Measurements from ENCODE around the gene AKAP8.
A peak's percentile ranks its signal among the peaks of the same experiment; 100 is the strongest.
"Not testable (repeated sequence)": the region's sequence is repeated elsewhere in the genome, so short reads cannot be mapped to it uniquely, and the experiment has no call there.

The AKAP8 gene

GRCh38 chr19:15379083-15379998 lies at the start of gene AKAP8:
TSS of gene AKAP8 (minus strand) at chr19:15379787. CDS start at chr19:15379731, 56 bp downstream.
- DNase-seq = peak; percentile 98

GRCh38 chr19:15427991-15428471 lies 48.4 kb upstream of the AKAP8 start:
- DNase-seq = no peak

GRCh38 chr19:15427350-15427700 lies 47.7 kb upstream of the AKAP8 start:
- DNase-seq = no peak

DNA sequence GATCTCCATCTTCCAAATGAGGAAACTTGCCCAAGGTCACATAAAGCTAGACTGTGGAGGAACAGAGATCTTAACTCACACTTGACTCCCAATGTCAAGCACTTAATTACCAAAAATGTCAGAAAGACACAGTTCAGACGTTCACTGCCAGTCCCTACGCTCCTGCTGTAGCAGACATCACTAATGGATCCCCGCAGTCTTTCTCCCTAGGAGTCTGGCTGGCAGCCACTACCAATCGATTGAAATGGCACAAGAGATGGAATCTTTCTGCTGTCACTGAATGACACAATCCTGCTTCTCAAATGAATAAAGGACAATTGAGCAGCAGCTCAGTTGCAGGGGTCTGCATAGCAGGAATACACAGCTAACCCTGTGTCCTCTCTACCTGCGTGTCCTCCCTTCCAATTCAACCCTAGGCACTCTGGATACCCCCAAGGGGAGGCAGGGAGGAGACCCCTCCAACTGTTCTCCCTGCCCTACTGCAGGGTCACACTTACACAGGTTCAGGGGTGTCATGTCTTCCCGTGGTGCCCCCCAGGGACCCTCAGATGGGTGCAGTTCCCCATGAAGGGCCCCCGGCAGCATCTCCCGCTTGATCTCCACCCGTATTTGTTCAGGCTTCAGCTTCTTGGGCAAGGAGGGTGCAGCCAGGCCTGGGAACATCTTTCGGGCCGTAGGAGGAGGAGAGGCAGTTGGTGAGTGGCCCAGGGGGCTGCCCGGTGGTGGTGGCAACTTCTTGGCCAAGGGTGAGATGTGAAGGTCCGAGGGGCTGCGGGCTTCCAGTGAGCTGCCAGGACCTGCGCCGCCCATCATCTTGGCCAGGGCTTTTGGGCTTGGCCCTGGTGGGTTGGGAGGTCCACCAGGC lies 47.1 kb upstream of the AKAP8 start:
- DNase-seq = no peak

DNA sequence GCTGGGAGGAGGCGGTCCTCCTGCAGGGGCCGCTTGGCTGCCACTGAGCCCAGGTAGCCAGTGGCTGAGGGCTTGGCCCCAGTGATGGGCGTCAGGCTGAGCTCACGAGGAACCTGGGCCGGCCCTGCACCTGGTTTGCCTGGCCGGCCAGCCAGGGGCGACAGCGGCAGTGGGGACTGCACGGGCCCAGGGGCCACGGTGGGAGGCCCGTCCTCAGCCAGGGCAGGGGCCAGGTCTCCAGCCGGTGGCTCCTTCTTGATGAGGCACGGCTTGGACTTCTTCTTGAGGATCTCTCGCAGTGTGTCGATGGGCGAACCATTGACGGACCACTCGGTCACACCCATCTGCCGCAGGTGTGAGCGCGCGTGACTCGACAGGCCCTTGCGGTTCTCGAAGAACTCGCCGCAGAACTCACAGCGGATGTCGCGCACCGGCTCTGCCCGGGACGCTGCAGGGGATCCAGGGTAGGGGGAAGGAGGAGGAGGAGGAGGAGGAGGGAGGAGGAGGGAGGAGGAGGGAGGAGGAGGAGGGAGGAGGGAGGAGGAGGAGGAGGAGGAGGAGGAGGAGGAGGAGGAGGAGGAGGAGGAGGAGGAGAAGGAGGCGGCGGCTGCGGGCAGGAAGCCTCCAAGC lies 45.8 kb upstream of the AKAP8 start:
- DNase-seq = no peak

GRCh38 chr19:15424692-15425272 lies 45.2 kb upstream of the AKAP8 start:
- DNase-seq = no peak

- no peak for DNase-seq
These were observed 44.5 kb upstream of the AKAP8 start for GRCh38 chr19:15424121-15424520.

DNA sequence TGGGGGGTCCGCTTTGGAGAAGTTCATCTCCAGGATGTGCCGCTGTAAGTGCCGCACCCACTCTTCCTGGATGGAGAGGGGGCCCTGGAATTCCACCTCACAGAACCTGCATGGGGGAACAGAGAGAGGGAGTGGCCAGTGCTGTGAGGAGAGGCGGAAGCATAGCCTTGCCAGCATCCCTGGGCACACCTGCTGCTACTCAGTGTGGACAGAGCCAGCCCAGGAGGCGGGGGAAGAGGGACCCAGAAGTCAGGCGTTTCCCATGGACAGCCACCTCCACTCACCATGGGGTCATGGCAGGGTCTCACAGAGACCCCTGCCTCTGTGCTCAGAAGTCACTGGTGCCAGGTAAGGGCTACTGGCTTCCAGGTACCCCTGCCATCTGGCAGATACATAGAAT lies 43.5 kb upstream of the AKAP8 start:
- DNase-seq = no peak

DNA sequence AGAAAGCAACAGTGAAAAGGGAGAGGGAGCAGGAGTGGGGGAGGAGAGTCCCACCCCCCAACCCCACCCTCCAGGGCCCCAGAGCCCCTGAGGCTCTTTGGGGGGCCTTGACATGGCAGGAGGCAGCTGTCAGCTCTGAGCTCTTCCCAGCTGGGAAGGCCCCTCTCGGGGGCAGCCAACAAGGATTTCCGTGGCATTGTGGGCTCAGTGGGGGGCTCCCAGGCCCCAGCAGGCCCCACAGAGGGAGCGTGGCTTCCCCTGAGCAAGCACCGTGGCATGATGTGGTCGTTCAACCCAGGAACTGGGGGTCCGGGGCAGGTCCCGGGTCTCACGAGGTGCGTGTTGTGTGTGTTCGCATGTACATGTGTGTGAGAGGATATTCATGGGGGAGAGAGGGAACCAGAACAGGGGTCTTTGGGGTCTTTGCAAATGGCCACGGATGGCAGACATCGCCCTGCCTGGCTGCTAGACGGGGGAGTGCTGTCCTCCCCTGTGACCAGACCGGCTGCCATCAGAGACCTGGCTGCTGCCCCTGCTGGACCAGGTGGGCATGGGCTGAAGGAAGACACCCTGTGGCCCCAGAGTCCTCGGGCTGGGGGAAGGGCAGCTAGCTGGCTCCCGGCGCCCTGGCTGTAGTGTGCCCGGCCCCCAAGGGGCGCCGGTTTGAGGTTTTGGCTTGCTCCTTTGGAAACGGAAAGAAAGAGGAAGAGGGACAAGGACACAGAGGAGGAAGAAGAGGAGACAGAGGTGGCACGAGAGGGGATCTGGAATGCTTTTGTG lies 42.9 kb upstream of the AKAP8 start:
- no peak for DNase-seq

- DNase-seq = no peak
These were observed 42.2 kb upstream of the AKAP8 start for GRCh38 chr19:15421721-15422260.

- no peak for DNase-seq
These were observed 41.6 kb upstream of the AKAP8 start for GRCh38 chr19:15421136-15421695.

DNA sequence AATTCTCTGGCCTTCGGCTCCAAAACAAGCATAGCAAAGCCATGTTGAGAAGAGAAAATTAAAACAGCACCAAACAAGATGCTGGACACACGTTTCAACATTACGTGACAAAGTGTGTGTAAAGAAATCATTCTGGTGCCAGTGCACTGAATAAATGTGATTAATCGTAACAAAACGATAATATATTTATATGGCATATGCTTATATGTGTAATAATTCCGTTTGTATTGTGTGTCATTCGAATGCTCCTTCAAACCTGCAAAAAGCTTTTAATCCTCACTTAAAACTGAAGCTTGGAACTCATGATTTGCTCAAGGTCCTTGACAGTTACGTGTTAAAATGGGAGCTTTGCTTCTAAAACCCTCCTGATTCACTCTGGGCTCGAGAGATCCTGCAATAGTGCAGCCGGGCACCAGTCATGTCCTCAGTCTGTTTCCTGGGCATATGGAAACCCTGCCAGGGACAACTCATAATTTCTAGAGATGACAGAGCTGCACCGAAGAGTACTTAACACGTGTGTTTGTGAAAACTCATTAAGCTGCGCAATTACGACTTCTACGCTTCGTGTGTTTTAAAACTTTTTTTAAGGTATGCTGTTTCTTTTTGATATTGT lies 39.9 kb upstream of the AKAP8 start:
- DNase-seq = no peak

GRCh38 chr19:15418579-15419412 lies 39.2 kb upstream of the AKAP8 start, which contains the start of gene AKAP8L:
TSS of gene AKAP8L (minus strand) at chr19:15418988. CDS start at chr19:15418923, 65 bp downstream.
- peak; percentile 99 for DNase-seq

GRCh38 chr19:15418231-15418578 lies 38.6 kb upstream of the AKAP8 start:
- DNase-seq = no peak

DNA sequence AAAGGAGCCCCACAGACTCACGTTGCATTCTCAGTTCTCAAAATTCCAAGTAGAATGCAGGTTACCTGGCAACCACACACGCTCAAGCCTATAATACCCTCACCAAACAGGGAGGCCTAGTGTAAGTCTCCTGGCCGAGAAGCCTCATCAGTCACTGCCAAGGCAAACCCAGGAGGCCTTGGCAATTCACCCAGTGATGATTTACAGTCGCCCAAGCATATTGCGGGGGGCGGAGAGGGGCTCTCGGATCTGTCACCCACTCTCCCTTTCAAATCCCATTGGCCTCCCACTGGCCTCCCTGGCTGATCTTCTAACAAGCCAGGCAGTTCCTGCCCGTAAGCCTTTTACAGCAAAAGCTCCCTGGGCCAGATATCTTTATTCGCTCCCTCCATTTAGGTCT lies 38.1 kb upstream of the AKAP8 start:
- DNase-seq = no peak

- no peak for DNase-seq
These were observed 33.2 kb upstream of the AKAP8 start for GRCh38 chr19:15412832-15413231.

- DNase-seq = not testable (repeated sequence)
These were observed 31.8 kb upstream of the AKAP8 start for GRCh38 chr19:15411351-15411750.

- no peak for DNase-seq
These were observed 25.2 kb upstream of the AKAP8 start for GRCh38 chr19:15404780-15405211.

GRCh38 chr19:15404097-15404779 lies 24.7 kb upstream of the AKAP8 start:
- no peak for DNase-seq

Data from CD4-positive, alpha-beta T cell treated with Interleukin-6 for 4 hours (primary cell).